Right ventricle myocardium superior (tissue), 1 donor: ENCODE measurements around the gene PSD. TPM values are rescaled to one million over a fixed set of nuclear protein-coding genes. Genes with fewer than 3 reads are reported as not detected.

Experiments used
- ATAC-seq: fragments of 200-7000 bp; cut with Tn5 transposase; one replicate; pipeline ENCODE4 v1.9.1; 2020; ENCODE audit warnings: mild to moderate bottlenecking; ENCODE audit not compliant: poor library complexity
- DNase-seq: peaks from one replicate; pipeline ENCODE4 v3.0.0-alpha.2; 2020
- intact Hi-C: fragments of 100-400 bp; cut with DNase I; formaldehyde crosslinking; loops from one replicate; pipeline ENCODE4 v1.11.2; 2022
- total RNA-seq: library from RNA; stranded (reverse); fragmentation: NEBNext Ultra II Directional; extraction: Animal tissue kit (Norgen Biotek cat#: 25700); gene quantifications from one replicate; pipeline ENCODE4 v1.2.1, GENCODE V29; 2021
- donor health status: DM: no; HTN: yes; CAD: no; lungs with severe emphysema.

PSD gene
- total RNA-seq, 1 donor from 2014 or later = 0.89 TPM

DNA sequence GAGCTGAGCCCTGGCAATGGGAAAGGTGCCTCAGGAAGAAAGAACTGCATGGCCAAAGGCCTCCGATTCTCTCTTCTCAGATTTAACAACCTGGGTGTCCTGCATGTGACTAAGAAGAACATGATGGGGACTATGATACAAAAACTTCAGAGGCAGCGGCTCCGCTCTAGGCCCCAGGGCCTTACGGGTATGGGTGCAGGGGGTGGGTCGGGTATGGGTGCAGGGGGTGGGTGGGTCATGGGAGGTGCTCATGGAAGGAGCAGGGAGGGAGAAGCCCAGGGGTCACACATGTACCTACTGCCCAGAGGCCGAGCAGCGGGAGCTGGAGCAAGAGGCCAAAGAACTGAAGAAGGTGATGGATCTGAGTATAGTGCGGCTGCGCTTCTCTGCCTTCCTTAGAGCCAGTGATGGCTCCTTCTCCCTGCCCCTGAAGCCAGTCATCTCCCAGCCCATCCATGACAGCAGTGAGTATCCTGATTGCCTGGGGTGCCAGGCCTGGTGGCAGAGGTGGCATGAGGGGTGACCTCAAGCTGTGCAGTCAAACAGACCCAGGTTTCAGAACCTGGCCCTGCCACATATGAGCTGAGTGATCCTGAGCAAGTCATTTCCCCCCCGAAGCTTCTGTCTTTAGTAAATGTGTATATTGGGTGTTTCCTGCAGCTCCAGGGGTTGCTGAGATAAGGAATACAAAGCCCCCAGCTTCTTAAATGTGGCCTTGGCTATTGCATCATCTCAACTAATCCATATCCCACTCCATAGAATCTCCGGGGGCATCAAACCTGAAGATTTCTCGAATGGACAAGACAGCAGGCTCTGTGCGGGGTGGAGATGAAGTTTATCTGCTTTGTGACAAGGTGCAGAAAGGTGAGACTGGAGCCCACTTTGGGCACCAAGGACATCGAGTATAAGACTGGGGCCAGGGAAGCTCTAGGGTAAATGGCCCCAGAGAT lies 21.1 kb downstream of the PSD start:
- ATAC-seq = no peak
- peak; percentile 28 for DNase-seq
- intact Hi-C loops = loop anchor here (5.0 to 10.0 kb wide), 2 partner anchors 77 to 170 kb away; partner anchors contain the start of gene ELOVL3

DNA sequence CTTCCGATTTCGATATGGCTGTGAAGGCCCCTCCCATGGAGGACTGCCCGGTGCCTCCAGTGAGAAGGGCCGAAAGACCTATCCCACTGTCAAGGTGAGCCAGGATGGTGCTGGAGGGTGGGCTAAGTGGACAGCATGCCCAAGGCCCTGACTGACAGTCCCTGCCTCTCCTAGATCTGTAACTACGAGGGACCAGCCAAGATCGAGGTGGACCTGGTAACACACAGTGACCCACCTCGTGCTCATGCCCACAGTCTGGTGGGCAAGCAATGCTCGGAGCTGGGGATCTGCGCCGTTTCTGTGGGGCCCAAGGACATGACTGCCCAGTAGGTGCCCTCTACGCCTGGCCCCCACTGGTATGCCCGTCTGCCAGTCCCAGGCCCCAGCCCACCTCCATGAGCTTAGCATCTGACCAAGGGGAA lies 21.8 kb downstream of the PSD start:
- intact Hi-C loops = loop anchor here (5.0 to 10.0 kb wide), 2 partner anchors 78 to 169 kb away; partner anchors contain the start of gene ELOVL3
- DNase-seq = peak; percentile 35
- ATAC-seq = no peak

GRCh38 chr10:102396317-102396650 lies 22.3 kb downstream of the PSD start:
- ATAC-seq = no peak
- DNase-seq = peak; percentile 26
- intact Hi-C loops = loop anchor here (5.0 to 10.0 kb wide), 2 partner anchors 79 to 169 kb away; partner anchors contain the start of gene ELOVL3

DNA sequence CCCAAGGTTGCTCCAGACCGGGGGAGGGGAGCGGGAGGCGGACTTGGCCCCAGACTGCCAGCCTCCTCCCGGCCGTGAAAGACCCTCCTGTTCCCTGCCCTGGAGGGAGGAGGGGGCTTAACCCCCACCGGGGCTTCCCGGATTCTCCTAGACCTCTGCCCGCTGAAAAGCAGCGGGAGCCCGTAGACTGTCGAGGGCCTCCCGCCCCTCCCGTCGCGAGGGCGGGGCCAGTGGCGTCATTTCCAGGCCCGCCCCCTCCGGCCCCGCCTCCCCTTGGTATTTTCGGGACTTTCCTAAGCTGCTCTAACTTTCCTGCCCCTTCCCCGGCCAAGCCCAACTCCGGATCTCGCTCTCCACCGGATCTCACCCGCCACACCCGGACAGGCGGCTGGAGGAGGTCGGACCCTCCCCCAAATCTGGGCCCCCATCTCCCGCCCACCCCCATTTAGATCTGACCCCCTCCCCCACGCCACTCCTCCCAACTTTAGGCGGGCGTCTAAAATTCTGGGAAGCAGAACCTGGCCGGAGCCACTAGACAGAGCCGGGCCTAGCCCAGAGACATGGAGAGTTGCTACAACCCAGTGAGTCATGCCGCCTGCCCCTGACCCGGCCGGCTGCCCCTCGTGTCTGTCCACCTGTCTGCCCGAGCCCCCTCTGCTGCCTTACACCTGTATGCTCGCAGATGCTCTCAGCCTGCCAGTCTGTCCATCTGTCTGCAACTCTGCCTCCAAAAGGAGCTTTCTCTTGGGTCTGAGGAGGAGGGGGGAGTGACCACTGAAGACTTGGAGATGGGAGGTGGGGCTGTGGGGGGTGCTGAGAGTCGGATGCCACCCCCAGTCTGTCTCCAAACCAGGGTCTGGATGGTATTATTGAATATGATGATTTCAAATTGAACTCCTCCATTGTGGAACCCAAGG lies 22.9 kb downstream of the PSD start, which contains the start of gene NFKB2:
Gene NFKB2 (plus strand): TSS at position 306 of the 917 bp plus-strand sequence. CDS start 255 bp downstream, at position 561.
- DNase-seq (peak; percentile 94), ATAC-seq (peak; percentile 73)
- intact Hi-C loops = loop anchor here (5.0 to 10.0 kb wide), 2 partner anchors 79 to 168 kb away; partner anchors contain the start of gene ELOVL3

- ATAC-seq (no peak), DNase-seq (peak; percentile 57)
- intact Hi-C loops = loop anchor here (5.0 to 10.0 kb wide), 2 partner anchors 80 to 168 kb away; partner anchors contain the start of gene ELOVL3
Observed at GRCh38 chr10:102394801-102395399, 23.7 kb downstream of the PSD start.

DNA sequence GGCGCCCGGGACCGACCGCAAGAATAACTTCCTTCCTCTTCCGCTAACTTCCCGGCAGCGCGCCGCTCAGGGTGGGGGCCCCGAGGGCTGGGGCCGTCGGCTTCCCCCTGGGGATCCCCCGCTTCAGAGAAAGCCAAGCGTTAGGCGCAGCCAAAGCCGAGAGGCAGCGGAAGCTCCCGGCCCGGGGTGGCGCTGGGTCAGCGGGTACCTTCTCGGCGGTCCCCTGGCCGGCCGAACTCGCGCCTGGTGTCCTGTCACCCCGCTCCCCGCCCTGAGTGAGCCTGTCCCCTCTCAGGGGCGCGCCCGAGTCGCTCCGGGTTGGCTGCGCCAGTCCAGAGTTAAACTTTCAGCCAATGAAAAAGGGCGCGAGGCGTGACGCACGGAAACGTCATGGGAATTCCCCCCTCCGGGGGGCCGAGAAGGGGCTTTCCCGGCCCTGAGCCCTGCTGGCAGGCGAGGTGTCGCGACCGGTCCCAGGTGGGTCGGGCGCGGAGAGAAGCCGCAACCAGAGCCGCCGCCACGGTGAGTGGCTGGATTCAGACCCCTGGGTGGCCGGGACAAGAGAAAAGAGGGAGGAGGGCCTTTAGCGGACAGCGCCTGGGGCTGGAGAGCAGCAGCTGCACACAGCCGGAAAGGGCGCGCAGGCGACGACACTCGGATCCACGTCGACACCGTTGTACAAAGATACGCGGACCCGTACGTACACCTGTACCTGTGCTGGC lies 24.3 kb downstream of the PSD start:
- ATAC-seq (peak; percentile 95), DNase-seq (peak; percentile 97)
- intact Hi-C loops = loop anchor here (10.0 kb wide), 1 partner anchor 81 kb away; no protein-coding TSS in a partner anchor

DNA sequence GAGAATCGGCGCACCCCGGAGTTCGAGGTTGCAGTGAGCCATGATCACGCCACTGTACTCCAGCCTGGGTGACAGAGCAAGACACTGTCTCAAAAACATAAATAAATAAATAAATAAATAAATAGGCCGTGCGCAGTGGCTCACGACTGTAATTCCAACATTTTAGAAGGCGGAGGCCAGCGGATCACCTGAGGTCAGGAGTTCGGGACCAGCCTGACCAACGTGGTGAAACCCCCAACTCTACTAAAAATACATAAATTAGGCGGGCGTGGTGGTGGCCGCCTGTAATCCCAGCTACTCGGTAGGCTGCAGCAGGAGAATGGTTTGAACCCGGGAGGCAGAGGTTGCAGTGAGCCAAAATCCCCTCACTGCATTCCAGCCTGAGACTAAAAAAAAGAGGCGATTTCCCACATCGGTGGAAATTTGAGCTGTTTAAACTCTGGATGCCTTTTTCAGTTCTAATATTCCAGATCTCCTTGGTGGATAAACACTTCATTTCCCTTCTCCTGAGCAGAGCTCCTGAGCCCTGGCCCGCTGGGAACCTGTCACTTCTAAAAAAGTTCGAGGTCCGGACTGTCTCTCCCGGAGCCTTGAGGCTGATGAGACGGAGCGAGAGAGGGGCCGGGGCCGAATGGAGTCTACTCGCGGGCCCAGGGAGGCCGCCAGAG lies 25.0 kb downstream of the PSD start:
- DNase-seq (no peak), ATAC-seq (no peak)
- intact Hi-C loops = loop anchor here (10.0 kb wide), 1 partner anchor 81 kb away; no protein-coding TSS in a partner anchor

GRCh38 chr10:102392306-102392705 lies 26.3 kb downstream of the PSD start:
- no peak for ATAC-seq

DNA sequence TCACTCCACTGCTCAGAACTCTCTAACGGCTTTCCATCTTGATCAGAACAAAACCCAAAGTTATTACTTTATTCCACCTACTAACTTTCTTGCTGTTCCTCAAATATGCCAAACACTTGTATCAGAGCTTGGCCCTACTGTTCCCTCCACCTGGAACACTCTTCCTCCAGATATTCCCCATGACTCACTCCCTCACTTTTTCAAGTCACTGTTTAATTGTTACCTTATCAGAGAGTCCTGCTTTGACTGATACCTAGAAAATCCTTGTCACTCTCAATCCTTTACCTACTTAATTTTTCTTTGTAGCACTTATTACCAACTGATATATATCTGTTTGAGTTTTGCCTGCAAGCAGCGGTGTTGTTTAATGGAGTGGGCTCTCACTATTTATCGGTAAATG lies 28.7 kb downstream of the PSD start:
- intact Hi-C loops = loop anchor here (10.0 kb wide), 1 partner anchor 85 kb away; no protein-coding TSS in a partner anchor
- ATAC-seq (no peak), DNase-seq (no peak)

More at GRCh38 chr10:102392306-102392705, 26.3 kb downstream of the PSD start:
- intact Hi-C loops = loop anchor here (10.0 kb wide), 1 partner anchor 82 kb away; no protein-coding TSS in a partner anchor
- no peak for DNase-seq

- no peak for DNase-seq
- intact Hi-C loops = no loop called here
- peak; percentile 64 for ATAC-seq
Observed at GRCh38 chr10:102384606-102385429, 33.8 kb downstream of the PSD start.

- intact Hi-C loops = no loop called here
Observed at GRCh38 chr10:102384053-102384452, 34.5 kb downstream of the PSD start.

DNA sequence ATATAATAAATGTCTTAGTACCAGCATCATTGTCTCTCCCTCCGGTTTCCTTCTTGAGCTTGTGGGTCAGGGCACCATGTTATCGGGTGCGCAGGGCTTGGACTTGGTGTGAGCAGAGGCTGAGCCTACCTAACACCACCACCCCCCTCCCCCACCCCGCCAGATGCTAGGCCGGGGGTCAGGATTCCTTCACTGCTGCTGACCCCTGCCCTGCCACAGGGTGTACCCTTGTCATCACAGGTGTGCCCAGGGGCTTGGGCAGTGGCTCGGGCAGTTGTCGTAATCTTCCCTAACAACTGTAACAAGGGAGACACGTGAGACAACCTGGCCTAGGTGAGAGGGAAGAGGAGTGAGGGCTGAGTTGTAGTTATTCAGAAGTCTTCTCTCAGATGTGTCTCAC lies 35.7 kb downstream of the PSD start:
- intact Hi-C loops = no loop called here
- DNase-seq (no peak), ATAC-seq (no peak)

More at GRCh38 chr10:102384053-102384452, 34.5 kb downstream of the PSD start:
- DNase-seq (no peak), ATAC-seq (no peak)

- ATAC-seq (no peak), DNase-seq (no peak)
- intact Hi-C loops = no loop called here
Observed at GRCh38 chr10:102381983-102382382, 36.6 kb downstream of the PSD start.

GRCh38 chr10:102379383-102379782 lies 39.2 kb downstream of the PSD start:
- no peak for DNase-seq
- ATAC-seq = no peak
- intact Hi-C loops = no loop called here

- ATAC-seq (no peak), DNase-seq (no peak)
- intact Hi-C loops = no loop called here
Observed at GRCh38 chr10:102376901-102377300, 41.7 kb downstream of the PSD start.

DNA sequence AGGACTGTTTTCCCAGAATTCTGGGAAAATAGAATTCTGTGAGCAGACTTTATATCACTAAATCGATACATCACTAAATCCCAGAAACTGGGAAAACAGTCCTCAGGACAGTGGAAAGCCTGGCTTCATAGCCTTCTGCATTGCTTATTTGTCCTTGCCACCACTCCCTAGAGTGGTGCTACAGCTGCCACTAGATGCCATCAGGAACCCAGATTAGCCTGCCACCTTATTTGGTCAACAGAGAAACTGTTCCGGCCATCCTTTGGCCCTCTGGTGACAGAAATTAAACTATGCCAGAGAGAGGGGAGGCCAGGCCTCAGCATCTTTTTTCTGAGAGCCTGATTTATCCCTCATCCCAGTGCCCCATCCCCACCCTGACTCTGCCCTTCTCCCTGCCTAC lies 42.7 kb downstream of the PSD start:
- intact Hi-C loops = no loop called here
- no peak for ATAC-seq
- no peak for DNase-seq
